Measurements from ENCODE around the gene ASNS. TPM values are rescaled to one million over a fixed set of nuclear protein-coding genes. Genes with fewer than 3 reads are reported as not detected.

ASNS gene
- total and polyA plus RNA-seq, 2 experiments from 2014 or later = 163 to 166 TPM

DNA sequence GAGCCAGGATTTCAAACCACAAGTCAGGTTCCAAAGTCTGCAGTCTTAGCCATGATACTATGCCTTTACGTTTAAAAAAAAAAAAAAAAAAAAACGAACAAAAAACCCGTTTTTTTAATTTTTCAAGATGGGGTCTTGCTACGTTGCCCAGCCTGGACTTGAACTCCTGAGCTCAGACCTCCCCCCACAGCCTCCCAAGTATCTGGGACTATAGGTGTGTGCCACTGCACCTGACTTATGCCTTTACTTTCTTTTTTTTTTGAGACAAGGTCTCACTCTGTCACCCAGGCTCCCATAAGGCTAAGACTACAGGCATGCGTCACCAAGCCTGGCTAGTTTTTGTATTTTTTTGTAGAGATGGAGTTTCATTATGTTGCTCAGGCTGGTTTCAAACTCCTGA lies 14.7 kb downstream of the ASNS start:
- ATAC-seq (no peak), DNase-seq (ENCODE audit: low spot score) (no peak)
- Histone ChIP-seq H3K27ac (ENCODE audit: low read depth) (no peak overlapping the region), H2AFZ (no peak overlapping the region), H3F3A (replicated peaks; ENCODE audit: low read depth) (no peaks in the 10 kb centered on the region), H3K4me1 (ENCODE audit: insufficient read depth) (no peaks in the 10 kb centered on the region), H3K27me3 (ENCODE audit: insufficient read depth) (no peaks in the 10 kb centered on the region), H4K20me1 (replicated peaks; ENCODE audit: insufficient read depth) (peaks cover 15% of the 10 kb centered on the region; the same call in 1 of the 2 replicates), H3K36me3 (ENCODE audit: insufficient read depth) (peaks cover 73% of the 10 kb centered on the region), H3K9me2 (ENCODE audit: insufficient read depth) (no peaks in the 10 kb centered on the region), H3K4me2 (no peak overlapping the region), H3K79me2 (replicated peaks; ENCODE audit: insufficient read depth) (no peaks in the 10 kb centered on the region), H3K4me3 (no peak overlapping the region)
- Mint-ChIP-seq H3K27me3 (ENCODE audit: insufficient read depth, low read depth, poor library complexity) (peaks cover 8% of the 10 kb centered on the region), H3K27ac (no peak overlapping the region), H3K36me3 (ENCODE audit: low read depth) (peaks cover 89% of the 10 kb centered on the region), H3K4me3 (no peak overlapping the region), H3K9me3 (no peaks in the 10 kb centered on the region), H3K4me1 (no peaks in the 10 kb centered on the region)
- no peak for TF ChIP-seq NANOG (IDR thresholded peaks at IDR 0.05; ENCODE audit: borderline replicate concordance)
- no peak for TF ChIP-seq ZNF331 (CRISPR knock-in tag; IDR thresholded peaks at IDR 0.05; ENCODE audit: low read depth)
- TF ChIP-seq, protein P1, sequence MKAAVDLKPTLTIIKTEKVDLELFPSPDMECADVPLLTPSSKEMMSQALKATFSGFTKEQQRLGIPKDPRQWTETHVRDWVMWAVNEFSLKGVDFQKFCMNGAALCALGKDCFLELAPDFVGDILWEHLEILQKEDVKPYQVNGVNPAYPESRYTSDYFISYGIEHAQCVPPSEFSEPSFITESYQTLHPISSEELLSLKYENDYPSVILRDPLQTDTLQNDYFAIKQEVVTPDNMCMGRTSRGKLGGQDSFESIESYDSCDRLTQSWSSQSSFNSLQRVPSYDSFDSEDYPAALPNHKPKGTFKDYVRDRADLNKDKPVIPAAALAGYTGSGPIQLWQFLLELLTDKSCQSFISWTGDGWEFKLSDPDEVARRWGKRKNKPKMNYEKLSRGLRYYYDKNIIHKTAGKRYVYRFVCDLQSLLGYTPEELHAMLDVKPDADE (IDR thresholded peaks at IDR 0.05) = no peak
- no peak for TF ChIP-seq STAT1 (IDR thresholded peaks at IDR 0.05; ENCODE audit: unreplicated experiment)
- no peak for TF ChIP-seq JUNB (IDR thresholded peaks at IDR 0.05; ENCODE audit: unreplicated experiment)
- TF ChIP-seq, protein P2, sequence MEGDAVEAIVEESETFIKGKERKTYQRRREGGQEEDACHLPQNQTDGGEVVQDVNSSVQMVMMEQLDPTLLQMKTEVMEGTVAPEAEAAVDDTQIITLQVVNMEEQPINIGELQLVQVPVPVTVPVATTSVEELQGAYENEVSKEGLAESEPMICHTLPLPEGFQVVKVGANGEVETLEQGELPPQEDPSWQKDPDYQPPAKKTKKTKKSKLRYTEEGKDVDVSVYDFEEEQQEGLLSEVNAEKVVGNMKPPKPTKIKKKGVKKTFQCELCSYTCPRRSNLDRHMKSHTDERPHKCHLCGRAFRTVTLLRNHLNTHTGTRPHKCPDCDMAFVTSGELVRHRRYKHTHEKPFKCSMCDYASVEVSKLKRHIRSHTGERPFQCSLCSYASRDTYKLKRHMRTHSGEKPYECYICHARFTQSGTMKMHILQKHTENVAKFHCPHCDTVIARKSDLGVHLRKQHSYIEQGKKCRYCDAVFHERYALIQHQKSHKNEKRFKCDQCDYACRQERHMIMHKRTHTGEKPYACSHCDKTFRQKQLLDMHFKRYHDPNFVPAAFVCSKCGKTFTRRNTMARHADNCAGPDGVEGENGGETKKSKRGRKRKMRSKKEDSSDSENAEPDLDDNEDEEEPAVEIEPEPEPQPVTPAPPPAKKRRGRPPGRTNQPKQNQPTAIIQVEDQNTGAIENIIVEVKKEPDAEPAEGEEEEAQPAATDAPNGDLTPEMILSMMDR (conservative IDR thresholded peaks at IDR 0.05; ENCODE audit: low read depth in 2 of 2) = no peak
- TF ChIP-seq, protein P3, sequence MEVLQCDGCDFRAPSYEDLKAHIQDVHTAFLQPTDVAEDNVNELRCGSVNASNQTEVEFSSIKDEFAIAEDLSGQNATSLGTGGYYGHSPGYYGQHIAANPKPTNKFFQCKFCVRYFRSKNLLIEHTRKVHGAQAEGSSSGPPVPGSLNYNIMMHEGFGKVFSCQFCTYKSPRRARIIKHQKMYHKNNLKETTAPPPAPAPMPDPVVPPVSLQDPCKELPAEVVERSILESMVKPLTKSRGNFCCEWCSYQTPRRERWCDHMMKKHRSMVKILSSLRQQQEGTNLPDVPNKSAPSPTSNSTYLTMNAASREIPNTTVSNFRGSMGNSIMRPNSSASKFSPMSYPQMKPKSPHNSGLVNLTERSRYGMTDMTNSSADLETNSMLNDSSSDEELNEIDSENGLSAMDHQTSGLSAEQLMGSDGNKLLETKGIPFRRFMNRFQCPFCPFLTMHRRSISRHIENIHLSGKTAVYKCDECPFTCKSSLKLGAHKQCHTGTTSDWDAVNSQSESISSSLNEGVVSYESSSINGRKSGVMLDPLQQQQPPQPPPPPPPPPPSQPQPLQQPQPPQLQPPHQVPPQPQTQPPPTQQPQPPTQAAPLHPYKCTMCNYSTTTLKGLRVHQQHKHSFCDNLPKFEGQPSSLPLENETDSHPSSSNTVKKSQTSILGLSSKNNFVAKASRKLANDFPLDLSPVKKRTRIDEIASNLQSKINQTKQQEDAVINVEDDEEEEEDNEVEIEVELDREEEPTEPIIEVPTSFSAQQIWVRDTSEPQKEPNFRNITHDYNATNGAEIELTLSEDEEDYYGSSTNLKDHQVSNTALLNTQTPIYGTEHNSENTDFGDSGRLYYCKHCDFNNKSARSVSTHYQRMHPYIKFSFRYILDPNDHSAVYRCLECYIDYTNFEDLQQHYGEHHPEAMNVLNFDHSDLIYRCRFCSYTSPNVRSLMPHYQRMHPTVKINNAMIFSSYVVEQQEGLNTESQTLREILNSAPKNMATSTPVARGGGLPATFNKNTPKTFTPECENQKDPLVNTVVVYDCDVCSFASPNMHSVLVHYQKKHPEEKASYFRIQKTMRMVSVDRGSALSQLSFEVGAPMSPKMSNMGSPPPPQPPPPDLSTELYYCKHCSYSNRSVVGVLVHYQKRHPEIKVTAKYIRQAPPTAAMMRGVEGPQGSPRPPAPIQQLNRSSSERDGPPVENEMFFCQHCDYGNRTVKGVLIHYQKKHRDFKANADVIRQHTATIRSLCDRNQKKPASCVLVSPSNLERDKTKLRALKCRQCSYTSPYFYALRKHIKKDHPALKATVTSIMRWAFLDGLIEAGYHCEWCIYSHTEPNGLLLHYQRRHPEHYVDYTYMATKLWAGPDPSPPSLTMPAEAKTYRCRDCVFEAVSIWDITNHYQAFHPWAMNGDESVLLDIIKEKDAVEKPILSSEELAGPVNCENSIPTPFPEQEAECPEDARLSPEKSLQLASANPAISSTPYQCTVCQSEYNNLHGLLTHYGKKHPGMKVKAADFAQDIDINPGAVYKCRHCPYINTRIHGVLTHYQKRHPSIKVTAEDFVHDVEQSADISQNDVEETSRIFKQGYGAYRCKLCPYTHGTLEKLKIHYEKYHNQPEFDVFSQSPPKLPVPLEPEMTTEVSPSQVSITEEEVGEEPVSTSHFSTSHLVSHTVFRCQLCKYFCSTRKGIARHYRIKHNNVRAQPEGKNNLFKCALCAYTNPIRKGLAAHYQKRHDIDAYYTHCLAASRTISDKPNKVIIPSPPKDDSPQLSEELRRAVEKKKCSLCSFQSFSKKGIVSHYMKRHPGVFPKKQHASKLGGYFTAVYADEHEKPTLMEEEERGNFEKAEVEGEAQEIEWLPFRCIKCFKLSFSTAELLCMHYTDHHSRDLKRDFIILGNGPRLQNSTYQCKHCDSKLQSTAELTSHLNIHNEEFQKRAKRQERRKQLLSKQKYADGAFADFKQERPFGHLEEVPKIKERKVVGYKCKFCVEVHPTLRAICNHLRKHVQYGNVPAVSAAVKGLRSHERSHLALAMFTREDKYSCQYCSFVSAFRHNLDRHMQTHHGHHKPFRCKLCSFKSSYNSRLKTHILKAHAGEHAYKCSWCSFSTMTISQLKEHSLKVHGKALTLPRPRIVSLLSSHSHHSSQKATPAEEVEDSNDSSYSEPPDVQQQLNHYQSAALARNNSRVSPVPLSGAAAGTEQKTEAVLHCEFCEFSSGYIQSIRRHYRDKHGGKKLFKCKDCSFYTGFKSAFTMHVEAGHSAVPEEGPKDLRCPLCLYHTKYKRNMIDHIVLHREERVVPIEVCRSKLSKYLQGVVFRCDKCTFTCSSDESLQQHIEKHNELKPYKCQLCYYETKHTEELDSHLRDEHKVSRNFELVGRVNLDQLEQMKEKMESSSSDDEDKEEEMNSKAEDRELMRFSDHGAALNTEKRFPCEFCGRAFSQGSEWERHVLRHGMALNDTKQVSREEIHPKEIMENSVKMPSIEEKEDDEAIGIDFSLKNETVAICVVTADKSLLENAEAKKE (CRISPR knock-in tag; IDR thresholded peaks at IDR 0.05) = no peak
- TF ChIP-seq, protein P4, sequence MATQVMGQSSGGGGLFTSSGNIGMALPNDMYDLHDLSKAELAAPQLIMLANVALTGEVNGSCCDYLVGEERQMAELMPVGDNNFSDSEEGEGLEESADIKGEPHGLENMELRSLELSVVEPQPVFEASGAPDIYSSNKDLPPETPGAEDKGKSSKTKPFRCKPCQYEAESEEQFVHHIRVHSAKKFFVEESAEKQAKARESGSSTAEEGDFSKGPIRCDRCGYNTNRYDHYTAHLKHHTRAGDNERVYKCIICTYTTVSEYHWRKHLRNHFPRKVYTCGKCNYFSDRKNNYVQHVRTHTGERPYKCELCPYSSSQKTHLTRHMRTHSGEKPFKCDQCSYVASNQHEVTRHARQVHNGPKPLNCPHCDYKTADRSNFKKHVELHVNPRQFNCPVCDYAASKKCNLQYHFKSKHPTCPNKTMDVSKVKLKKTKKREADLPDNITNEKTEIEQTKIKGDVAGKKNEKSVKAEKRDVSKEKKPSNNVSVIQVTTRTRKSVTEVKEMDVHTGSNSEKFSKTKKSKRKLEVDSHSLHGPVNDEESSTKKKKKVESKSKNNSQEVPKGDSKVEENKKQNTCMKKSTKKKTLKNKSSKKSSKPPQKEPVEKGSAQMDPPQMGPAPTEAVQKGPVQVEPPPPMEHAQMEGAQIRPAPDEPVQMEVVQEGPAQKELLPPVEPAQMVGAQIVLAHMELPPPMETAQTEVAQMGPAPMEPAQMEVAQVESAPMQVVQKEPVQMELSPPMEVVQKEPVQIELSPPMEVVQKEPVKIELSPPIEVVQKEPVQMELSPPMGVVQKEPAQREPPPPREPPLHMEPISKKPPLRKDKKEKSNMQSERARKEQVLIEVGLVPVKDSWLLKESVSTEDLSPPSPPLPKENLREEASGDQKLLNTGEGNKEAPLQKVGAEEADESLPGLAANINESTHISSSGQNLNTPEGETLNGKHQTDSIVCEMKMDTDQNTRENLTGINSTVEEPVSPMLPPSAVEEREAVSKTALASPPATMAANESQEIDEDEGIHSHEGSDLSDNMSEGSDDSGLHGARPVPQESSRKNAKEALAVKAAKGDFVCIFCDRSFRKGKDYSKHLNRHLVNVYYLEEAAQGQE (IDR thresholded peaks at IDR 0.05; ENCODE audit: unreplicated experiment) = no peak
- no peak for TF ChIP-seq CREB1 (CRISPR knock-in tag; IDR thresholded peaks at IDR 0.05; ENCODE audit: low read depth)
- TF ChIP-seq POLR2AphosphoS5 (IDR thresholded peaks at IDR 0.05; ENCODE audit: low read depth) = no peak
- TF ChIP-seq EZH2phosphoT487 (IDR thresholded peaks at IDR 0.05; ENCODE audit: unreplicated experiment) = no peak
- no peak for TF ChIP-seq ZNF114 (CRISPR knock-in tag; IDR thresholded peaks at IDR 0.05)
- TF ChIP-seq EZH2 (IDR thresholded peaks at IDR 0.05; ENCODE audit: low read depth, unreplicated experiment) = no peak
